Mucosa of descending colon (tissue), 3 donors: ENCODE measurements around the gene DLX4. TPM values are rescaled to one million over a fixed set of nuclear protein-coding genes. Genes with fewer than 3 reads are reported as not detected.

ENCODE experiments used
- ATAC-seq: fragments of 200-7000 bp; cut with Tn5 transposase; one replicate; pipeline ENCODE4 v1.9.1; 2020; ENCODE audit warnings: mild to moderate bottlenecking, moderate library complexity
- DNase-seq, 3 donors: peaks; one replicate each; pipeline ENCODE4 v3.0.0-alpha.2; 2020
- H3K36me3 ChIP-seq: fragments of 200-600 bp; one replicate; pipeline ENCODE4 v1.8.0; 2021; ENCODE audit warnings: low read depth, mild to moderate bottlenecking
- H3K4me1 ChIP-seq: fragments of 200-600 bp; one replicate; pipeline ENCODE4 v1.8.0; 2021; ENCODE audit warnings: low read depth, mild to moderate bottlenecking
- H3K4me3 ChIP-seq: fragments of 200-600 bp; one replicate; pipeline ENCODE4 v1.8.0; 2021; ENCODE audit warnings: mild to moderate bottlenecking
- H3K9me3 ChIP-seq: fragments of 200-600 bp; one replicate; pipeline ENCODE4 v1.8.0; 2021; ENCODE audit warnings: mild to moderate bottlenecking
- intact Hi-C, 2 donors: fragments of 100-400 bp; cut with DNase I in 1 of 2; cut with micrococcal nuclease in 1 of 2; formaldehyde crosslinking; loops; one replicate each; pipeline versions ENCODE4 v1.11.0 to v1.11.1; 2022; cut with DNase I, micrococcal nuclease
- total RNA-seq, 3 donors: library from RNA; stranded (reverse); fragmentation: NEBNext Ultra II Directional in 2 of 3; extraction: Animal tissue kit (Norgen Biotek cat#: 25700) in 2 of 3; gene quantifications; one replicate each; pipeline versions ENCODE4 v1.2.1 to v1.2.4, GENCODE V29; 2021 to 2023
- TF ChIP-seq, protein P1 (sequence below): fragments of 200-600 bp; IDR thresholded peaks from one replicate; pipeline ENCODE4 v1.8.0; 2022; ENCODE audit warnings: antibody characterized with exemption, mild to moderate bottlenecking
- donor health status: DM: no; HTN: no; CAD: no; lungs with moderate emphysema.
- donor health status: DM: no; HTN: no; CAD: no.
- donor health status: DM: no; HTN: yes; CAD: no.

The DLX4 gene
- total RNA-seq, 3 donors from 2014 or later, result 0.14 to 0.60 (median 0.24) TPM

DNA sequence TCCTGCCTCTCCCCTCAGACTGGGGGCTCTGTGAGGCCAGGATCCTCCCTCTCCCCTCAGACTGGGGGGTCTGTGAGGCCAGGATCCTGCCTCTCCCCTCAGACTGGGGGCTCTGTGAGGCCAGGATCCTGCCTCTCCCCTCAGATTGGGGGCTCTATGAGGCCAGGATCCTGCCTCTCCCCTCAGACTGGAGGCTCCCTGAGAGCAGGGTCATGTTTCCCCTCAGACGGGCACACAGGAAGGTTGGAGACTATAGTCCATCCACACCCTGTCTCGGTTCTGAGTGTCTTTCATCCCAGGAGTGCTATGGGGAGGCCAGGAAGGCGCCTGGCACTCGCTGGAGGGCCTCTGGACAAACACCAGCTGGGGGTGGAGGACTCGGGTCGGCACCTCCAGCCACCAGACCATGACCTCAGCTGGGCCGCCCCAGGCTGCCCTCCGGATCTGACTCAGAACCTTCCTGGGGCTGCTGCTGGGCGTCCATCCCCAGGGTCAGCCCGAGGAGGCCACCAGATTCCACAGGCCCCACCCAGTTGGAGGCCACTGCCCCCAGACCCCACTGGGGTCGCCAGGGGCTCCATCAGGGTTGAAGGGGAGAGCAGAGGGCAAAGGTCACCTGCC lies 21.9 kb upstream of the DLX4 start:
- intact Hi-C loops, result no loop called here
- ATAC-seq (no peak), DNase-seq (no peak)
- Histone ChIP-seq H3K9me3 (no peaks in the 10 kb centered on the region), H3K4me3 (no peak overlapping the region), H3K4me1 (no peaks in the 10 kb centered on the region), H3K36me3 (no peaks in the 10 kb centered on the region)
- TF ChIP-seq, protein P1, sequence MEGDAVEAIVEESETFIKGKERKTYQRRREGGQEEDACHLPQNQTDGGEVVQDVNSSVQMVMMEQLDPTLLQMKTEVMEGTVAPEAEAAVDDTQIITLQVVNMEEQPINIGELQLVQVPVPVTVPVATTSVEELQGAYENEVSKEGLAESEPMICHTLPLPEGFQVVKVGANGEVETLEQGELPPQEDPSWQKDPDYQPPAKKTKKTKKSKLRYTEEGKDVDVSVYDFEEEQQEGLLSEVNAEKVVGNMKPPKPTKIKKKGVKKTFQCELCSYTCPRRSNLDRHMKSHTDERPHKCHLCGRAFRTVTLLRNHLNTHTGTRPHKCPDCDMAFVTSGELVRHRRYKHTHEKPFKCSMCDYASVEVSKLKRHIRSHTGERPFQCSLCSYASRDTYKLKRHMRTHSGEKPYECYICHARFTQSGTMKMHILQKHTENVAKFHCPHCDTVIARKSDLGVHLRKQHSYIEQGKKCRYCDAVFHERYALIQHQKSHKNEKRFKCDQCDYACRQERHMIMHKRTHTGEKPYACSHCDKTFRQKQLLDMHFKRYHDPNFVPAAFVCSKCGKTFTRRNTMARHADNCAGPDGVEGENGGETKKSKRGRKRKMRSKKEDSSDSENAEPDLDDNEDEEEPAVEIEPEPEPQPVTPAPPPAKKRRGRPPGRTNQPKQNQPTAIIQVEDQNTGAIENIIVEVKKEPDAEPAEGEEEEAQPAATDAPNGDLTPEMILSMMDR, result no peak

DNA sequence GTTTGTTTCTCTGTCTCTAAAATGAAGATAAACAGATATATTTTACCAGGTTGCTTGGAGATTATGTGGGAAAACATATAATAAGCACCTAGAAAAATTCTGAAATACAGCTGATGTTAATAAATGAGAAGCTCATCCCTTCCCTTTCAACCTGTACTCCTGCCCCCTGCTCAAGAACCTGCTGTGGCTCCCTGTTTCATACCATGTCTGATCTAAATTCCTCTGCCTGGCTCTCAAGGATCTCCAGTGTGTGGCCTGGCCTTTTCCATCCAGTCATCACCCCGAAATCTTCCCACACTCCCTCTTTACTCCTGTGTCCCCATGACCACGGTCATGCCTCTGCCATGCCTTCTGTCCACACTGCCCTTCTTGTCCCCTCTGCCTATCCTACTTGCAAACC lies 19.4 kb upstream of the DLX4 start:
- intact Hi-C loops, result loop anchor here in 1 of 2 donors (2.0 kb wide), 1 partner anchor 47 kb away; no protein-coding TSS in a partner anchor
- Histone ChIP-seq H3K9me3 (no peaks in the 10 kb centered on the region), H3K36me3 (no peaks in the 10 kb centered on the region), H3K4me1 (no peaks in the 10 kb centered on the region), H3K4me3 (no peak overlapping the region)
- no peak for DNase-seq
- TF ChIP-seq, protein P1, result no peak
- ATAC-seq, result no peak

DNA sequence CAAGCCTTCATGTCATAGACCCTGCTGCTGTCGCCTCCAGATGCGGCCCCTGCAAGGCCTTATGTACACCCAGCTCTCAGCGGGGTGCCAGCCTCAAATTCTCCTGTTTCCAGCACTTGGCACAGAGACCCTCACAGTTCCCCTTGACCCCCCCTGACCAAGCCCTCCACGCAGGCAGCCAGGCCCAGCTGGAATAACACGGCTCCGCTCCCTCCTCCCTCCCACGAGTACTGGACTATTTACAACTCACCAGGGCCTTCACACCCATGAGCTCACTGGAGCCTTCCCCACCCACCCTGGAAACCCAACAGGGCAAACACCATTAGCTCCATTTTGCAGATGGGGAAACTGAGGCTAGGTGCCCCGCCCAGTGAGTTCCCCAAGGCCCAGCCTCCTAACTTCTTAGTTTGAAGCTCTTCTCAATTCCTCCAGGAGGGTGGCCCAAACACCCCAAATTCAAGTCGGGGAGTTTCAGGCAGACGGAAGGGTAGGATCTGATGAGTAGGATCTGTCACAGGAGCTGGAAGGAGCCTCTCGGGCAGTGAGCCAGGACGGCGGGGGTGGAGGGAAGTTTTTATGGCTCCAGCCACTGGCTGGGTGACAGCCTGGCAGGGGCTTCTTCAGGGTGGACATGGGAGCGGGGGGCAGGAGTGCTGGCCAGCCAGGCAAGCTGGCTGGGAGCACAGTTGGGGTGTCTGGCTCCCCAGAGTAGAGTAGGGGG lies 17.5 kb upstream of the DLX4 start:
- ATAC-seq (no peak), DNase-seq (no peak)
- Histone ChIP-seq H3K9me3 (no peaks in the 10 kb centered on the region), H3K4me1 (no peaks in the 10 kb centered on the region), H3K4me3 (no peak overlapping the region), H3K36me3 (no peaks in the 10 kb centered on the region)
- TF ChIP-seq, protein P1, result no peak
- intact Hi-C loops, result no loop called here

DNA sequence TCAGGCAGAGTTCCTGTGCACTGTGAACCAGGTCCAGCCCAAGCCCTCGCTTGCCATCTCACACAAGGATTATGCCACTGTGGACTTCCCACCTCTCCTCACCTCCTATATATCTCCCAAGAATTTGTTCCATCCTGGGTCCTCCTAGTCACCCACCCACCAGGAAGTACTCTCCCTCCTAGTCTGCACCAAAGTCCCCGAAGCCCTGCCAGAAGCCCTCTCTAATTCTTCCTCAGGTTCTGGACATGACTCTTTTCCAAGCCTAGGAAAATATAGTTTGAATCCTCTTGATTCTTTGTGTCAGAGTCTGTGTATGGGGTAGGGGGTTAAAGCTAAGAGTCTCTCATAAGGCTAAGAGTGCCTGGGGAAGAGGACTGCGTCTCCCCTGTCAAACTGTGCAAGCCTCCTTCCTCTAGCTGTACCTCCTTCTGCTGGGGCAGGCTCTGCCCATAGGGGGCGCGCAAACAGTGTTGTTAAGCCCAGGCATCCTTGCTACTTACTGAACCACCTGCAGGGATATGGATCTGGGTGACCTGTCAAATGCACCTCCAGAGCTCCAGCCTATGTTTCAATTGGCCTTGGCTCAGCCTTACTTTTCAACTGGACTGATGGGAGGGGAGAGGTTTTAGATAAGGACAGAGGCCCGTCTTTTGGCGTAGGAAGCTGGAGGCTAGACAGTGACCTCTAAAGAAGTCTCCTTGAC lies 16.6 kb upstream of the DLX4 start:
- DNase-seq (peak; percentile 67 to 94 (median 89)), ATAC-seq (peak; percentile 92)
- no peak overlapping the region for H3K4me3 ChIP-seq
- H3K36me3 ChIP-seq, result no peaks in the 10 kb centered on the region
- TF ChIP-seq, protein P1, result peak; percentile 86
- intact Hi-C loops, result no loop called here
- no peaks in the 10 kb centered on the region for H3K4me1 ChIP-seq
- H3K9me3 ChIP-seq, result no peaks in the 10 kb centered on the region

DNA sequence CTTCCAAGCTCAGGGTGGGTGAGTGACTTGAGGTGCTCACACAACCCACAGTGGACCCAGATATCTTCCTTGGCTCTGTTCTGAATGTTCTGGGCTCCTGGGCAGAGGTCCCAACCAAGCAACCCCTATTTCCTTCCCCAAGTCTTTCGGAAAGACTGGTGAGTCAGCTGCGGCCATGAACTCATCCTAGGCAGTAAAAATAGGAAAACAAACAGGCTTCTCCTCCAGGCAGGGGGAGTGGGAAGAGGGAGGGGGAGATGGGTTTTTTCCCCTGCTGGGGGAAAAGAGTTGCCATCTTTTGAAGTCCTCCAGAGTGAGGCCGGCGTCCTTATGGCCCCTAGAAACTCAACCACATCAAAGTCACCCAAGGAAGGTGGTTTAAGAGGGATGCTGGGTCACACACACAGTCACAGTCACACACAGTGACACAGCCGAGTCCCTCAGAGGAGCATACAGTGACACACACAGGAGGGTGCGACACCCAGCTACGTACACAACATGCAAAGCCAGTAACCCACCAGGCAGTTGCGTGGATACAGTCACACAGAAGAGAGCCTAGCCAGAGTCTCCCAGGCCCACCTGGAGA lies 16.0 kb upstream of the DLX4 start:
- Histone ChIP-seq H3K36me3 (no peaks in the 10 kb centered on the region), H3K4me3 (no peak overlapping the region), H3K9me3 (no peaks in the 10 kb centered on the region), H3K4me1 (no peaks in the 10 kb centered on the region)
- ATAC-seq (no peak), DNase-seq (no peak)
- TF ChIP-seq, protein P1, result no peak
- intact Hi-C loops, result no loop called here
